Measurements from ENCODE around the gene CCDC88A. TPM values are rescaled to one million over a fixed set of nuclear protein-coding genes. Genes with fewer than 3 reads are reported as not detected.

CCDC88A gene
- total and polyA plus RNA-seq, 4 donors = 4.0 to 31.0 (median 15.5) TPM

DNA sequence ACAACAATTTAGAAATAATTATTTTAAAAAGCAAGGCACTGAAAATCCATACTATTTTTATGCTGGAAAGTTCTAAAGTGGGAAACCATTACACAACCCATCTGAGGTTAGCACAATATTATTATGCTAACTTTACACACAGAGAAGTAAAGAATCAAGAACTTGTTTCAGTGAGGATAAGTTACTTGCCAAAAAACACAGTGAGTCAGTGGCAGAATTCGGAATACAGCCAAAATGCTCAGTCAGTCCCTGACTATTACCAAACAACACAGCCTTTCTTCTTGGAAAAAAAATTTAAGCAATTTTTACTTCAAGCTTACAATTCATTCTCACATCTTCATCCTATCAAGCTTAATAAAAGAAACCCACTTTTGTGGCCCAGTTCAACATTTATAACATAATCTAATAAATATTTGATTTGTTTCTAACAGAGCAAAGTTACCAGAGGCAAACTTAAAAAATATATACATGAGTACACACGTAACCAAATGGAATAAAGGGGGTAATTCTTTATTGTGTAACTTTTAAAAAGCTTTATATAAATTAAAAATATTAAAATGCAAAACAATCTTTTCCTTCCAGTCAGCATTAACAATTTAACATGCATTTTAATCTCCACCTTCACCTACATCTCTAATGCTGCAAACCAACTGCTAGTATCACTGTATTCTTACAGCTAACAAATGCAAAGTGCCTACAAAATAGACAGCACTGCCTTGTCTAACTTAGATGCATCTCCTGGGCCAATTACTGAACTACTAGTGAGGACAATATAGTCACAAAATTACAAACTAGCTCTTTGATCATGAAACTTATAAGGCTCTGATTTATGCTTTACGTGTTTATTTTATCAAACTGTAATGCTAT is 55.2 kb downstream of the CCDC88A start (continued):
- TF ChIP-seq RAD21 (IDR thresholded peaks at IDR 0.05) (peak in 1 of 2 donors; percentile 13), GABPA (IDR thresholded peaks at IDR 0.05 in 1 of 2, conservative IDR thresholded peaks at IDR 0.05 in 1 of 2) (no peak), HNF4G (IDR thresholded peaks at IDR 0.05) (no peak)

DNA sequence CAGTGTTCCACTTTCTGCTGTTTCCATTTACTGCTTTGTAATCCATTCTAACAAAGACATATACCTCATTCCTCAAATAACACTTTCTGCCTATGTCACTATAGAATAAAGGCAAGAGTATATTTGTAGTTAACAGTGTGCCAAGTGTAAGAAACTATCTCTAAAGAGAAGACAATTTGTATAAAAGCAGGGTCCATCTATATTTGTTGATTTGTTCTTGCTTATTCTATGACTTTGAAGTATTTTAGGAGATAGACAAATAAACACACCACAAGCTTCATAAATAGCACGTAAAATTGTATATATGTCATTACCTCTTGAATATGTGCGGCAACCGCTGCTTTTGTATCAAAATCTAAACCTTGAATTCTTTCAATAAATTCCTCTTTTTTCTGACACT is 56.0 kb downstream of the CCDC88A start:
- 99% methylated on average over 3 of the region's 3 CpGs for WGBS
- no peak overlapping the region for H3K4me3 ChIP-seq (ENCODE audit: low read depth in 1 of 3, low read length in 3 of 3)

DNA sequence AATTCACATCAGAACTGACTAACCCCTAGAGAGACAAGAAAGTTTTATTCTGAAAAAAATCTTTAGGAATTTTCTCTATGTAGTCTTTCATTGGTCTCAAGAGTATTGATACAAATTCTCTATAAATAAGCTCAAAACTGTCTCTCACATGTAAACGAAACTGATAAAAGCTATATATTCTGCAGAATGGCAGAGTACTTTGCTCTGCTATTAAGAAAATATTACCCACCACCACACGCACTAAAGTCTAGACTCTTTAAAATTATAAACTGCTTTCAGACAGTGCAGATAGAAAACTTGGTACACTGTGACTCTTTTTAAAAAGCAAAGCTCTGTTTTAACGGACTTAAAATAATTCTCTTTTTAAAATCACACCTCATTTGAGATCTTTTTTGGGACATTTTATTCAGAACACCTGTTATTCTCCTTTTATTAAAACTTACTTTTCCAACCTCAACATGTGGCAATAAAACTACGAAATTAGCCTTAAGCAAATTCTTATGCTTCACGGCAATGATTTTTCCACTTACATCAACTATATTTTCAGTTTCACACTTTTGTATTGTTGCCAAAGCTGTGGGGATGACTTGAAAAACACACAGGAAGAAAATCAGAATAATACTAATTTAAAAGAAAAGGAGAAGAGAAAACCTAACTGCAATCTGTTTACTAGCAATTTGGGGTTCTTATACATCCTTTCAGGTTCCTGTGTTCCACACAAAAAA is 58.0 kb downstream of the CCDC88A start:
- no peak overlapping the region for H3K4me3 ChIP-seq (ENCODE audit: low read depth in 1 of 3, low read length in 3 of 3)
- no peak overlapping the region for H3K9ac ChIP-seq (ENCODE audit: low read depth in 1 of 2, low read length in 2 of 2)
- 94% methylated on average over 5 of the region's 5 CpGs for WGBS
- H3K9me3 ChIP-seq (ENCODE audit: control insufficient read depth in 4 of 4, low read length in 3 of 4) = no peaks in the 10 kb centered on the region
- H3K36me3 ChIP-seq (ENCODE audit: control insufficient read depth in 4 of 4, insufficient read depth in 3 of 4, low read depth in 1 of 4, low read length in 3 of 4) = no peaks in the 10 kb centered on the region
- no peaks in the 10 kb centered on the region for H3K27me3 ChIP-seq (ENCODE audit: control insufficient read depth in 4 of 4, insufficient read depth in 4 of 4, low read length in 3 of 4)
- H3K27ac ChIP-seq (ENCODE audit: low read depth in 1 of 2, low read length in 2 of 2) = no peak overlapping the region
- H3K4me1 ChIP-seq (ENCODE audit: control insufficient read depth in 4 of 4, insufficient read depth in 4 of 4, low read length in 3 of 4) = no peaks in the 10 kb centered on the region
- no peak for DNase-seq (ENCODE audit: low spot score)
- no peak for TF ChIP-seq TAF1 (conservative IDR thresholded peaks at IDR 0.05)
- TF ChIP-seq GABPA (IDR thresholded peaks at IDR 0.05 in 1 of 2, conservative IDR thresholded peaks at IDR 0.05 in 1 of 2) = no peak
- TF ChIP-seq, protein P1, sequence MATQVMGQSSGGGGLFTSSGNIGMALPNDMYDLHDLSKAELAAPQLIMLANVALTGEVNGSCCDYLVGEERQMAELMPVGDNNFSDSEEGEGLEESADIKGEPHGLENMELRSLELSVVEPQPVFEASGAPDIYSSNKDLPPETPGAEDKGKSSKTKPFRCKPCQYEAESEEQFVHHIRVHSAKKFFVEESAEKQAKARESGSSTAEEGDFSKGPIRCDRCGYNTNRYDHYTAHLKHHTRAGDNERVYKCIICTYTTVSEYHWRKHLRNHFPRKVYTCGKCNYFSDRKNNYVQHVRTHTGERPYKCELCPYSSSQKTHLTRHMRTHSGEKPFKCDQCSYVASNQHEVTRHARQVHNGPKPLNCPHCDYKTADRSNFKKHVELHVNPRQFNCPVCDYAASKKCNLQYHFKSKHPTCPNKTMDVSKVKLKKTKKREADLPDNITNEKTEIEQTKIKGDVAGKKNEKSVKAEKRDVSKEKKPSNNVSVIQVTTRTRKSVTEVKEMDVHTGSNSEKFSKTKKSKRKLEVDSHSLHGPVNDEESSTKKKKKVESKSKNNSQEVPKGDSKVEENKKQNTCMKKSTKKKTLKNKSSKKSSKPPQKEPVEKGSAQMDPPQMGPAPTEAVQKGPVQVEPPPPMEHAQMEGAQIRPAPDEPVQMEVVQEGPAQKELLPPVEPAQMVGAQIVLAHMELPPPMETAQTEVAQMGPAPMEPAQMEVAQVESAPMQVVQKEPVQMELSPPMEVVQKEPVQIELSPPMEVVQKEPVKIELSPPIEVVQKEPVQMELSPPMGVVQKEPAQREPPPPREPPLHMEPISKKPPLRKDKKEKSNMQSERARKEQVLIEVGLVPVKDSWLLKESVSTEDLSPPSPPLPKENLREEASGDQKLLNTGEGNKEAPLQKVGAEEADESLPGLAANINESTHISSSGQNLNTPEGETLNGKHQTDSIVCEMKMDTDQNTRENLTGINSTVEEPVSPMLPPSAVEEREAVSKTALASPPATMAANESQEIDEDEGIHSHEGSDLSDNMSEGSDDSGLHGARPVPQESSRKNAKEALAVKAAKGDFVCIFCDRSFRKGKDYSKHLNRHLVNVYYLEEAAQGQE (IDR thresholded peaks at IDR 0.05) = no peak
- TF ChIP-seq, protein P2, sequence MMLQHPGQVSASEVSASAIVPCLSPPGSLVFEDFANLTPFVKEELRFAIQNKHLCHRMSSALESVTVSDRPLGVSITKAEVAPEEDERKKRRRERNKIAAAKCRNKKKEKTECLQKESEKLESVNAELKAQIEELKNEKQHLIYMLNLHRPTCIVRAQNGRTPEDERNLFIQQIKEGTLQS (IDR thresholded peaks at IDR 0.05) = no peak
- no peak for TF ChIP-seq YY1 (IDR thresholded peaks at IDR 0.05)
- TF ChIP-seq, protein P3, sequence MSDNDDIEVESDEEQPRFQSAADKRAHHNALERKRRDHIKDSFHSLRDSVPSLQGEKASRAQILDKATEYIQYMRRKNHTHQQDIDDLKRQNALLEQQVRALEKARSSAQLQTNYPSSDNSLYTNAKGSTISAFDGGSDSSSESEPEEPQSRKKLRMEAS (IDR thresholded peaks at IDR 0.05) = no peak
- no peak for TF ChIP-seq NR2F2 (IDR thresholded peaks at IDR 0.05)

More for the DNA sequence above, 56.0 kb downstream of the CCDC88A start:
- no peak overlapping the region for H3K27ac ChIP-seq (ENCODE audit: low read depth in 1 of 2, low read length in 2 of 2)
- H3K27me3 ChIP-seq (ENCODE audit: control insufficient read depth in 4 of 4, insufficient read depth in 4 of 4, low read length in 3 of 4) = no peaks in the 10 kb centered on the region
- H3K9ac ChIP-seq (ENCODE audit: low read depth in 1 of 2, low read length in 2 of 2) = no peak overlapping the region
- H3K9me3 ChIP-seq (ENCODE audit: control insufficient read depth in 4 of 4, low read length in 3 of 4) = no peaks in the 10 kb centered on the region
- no peaks in the 10 kb centered on the region for H3K4me1 ChIP-seq (ENCODE audit: control insufficient read depth in 4 of 4, insufficient read depth in 4 of 4, low read length in 3 of 4)
- TF ChIP-seq, protein P2 (IDR thresholded peaks at IDR 0.05) = no peak
- TF ChIP-seq FOXA2 (IDR thresholded peaks at IDR 0.05) = no peak
- TF ChIP-seq EGR1 (IDR thresholded peaks at IDR 0.05; ENCODE audit: low read depth in 2 of 2) = no peak
- TF ChIP-seq, protein P1 (IDR thresholded peaks at IDR 0.05) = no peak
- TF ChIP-seq NR2F2 (IDR thresholded peaks at IDR 0.05) = no peak
- TF ChIP-seq, protein P4, sequence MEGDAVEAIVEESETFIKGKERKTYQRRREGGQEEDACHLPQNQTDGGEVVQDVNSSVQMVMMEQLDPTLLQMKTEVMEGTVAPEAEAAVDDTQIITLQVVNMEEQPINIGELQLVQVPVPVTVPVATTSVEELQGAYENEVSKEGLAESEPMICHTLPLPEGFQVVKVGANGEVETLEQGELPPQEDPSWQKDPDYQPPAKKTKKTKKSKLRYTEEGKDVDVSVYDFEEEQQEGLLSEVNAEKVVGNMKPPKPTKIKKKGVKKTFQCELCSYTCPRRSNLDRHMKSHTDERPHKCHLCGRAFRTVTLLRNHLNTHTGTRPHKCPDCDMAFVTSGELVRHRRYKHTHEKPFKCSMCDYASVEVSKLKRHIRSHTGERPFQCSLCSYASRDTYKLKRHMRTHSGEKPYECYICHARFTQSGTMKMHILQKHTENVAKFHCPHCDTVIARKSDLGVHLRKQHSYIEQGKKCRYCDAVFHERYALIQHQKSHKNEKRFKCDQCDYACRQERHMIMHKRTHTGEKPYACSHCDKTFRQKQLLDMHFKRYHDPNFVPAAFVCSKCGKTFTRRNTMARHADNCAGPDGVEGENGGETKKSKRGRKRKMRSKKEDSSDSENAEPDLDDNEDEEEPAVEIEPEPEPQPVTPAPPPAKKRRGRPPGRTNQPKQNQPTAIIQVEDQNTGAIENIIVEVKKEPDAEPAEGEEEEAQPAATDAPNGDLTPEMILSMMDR (IDR thresholded peaks at IDR 0.05; ENCODE audit: low read depth, low read length, missing input control) = no peak
- no peak for TF ChIP-seq RAD21 (IDR thresholded peaks at IDR 0.05)
- DNase-seq (ENCODE audit: low spot score) = no peak
- H3K36me3 ChIP-seq (ENCODE audit: control insufficient read depth in 4 of 4, insufficient read depth in 3 of 4, low read depth in 1 of 4, low read length in 3 of 4) = no peaks in the 10 kb centered on the region
